Keratinocyte (primary cell): ENCODE results near the gene LZTR1.

Experiments
- CTCF ChIP-seq, 3 experiments: IDR thresholded peaks in 1 of 3; conservative IDR thresholded peaks in 1 of 3; optimal IDR thresholded peaks in 1 of 3; 2 replicates in 2 of 3; 3 replicates in 1 of 3; pipeline versions ENCODE3 to v1.5.1; 2011; ENCODE audit warnings: low read length in 3 of 3, mild to moderate bottlenecking in 3 of 3, moderate library complexity in 2 of 3, control low read depth in 1 of 3, inconsistent platforms in 1 of 3; ENCODE audit not compliant: insufficient read depth in 2 of 3; ENCODE audit errors: extremely low read depth in 1 of 3
- EZH2 ChIP-seq: IDR thresholded peaks from one replicate; pipeline ENCODE4 v1.6.1; 2012; ENCODE audit warnings: inconsistent platforms, mild to moderate bottlenecking, low read length, moderate library complexity

- TF ChIP-seq CTCF (optimal IDR thresholded peaks at IDR 0.05 in 1 of 3, IDR thresholded peaks at IDR 0.05 in 1 of 3, conservative IDR thresholded peaks at IDR 0.05 in 1 of 3; ENCODE audit: extremely low read depth in 1 of 3, insufficient read depth in 2 of 3, low read length in 3 of 3) = no peak
- TF ChIP-seq EZH2 = no peak
Observed at GRCh38 chr22:20998411-20999336, 16.6 kb downstream of the LZTR1 start.
